Measurements from ENCODE around the gene RBM48.
A peak's percentile ranks its signal among the peaks of the same experiment; 100 is the strongest.
"Not testable (repeated sequence)": the region's sequence is repeated elsewhere in the genome, so short reads cannot be mapped to it uniquely, and the experiment has no call there.

Gene RBM48

DNA sequence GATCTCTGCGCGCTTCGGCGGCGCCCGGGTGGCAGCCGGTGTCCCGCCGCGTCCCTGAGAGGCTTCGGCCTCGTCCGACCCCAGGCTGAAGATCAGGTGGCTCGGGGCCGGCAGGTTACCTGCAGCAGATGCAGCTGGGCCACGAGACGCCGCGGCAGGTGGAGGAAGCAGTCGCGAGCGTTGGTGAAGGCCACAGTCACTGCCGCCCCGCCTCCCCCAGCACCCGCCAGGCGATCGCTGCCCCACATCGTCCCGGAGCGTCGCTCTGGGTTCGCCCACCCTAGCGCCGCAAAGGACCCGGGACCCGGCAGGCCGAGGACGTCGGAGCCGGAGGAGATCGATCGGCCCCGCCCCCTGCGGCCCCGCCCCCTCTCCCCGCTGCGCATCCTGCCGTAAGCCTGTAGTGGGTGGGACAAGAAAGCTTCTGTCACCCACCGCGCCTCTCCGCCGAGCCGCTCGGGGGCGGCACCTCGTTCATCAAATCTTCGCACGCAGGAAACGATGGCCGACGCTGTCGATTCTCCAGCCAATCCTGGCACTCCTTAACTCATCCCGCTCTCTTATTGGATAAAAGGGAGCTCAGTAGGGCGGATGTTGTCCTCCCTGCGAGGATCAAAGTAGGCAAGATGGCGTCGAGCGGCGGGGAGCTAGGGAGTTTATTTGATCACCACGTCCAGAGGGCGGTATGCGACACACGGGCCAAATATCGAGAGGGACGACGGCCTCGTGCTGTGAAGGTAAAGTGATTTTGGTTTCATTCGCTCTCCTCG, at the start of gene RBM48, which contains the start of gene PEX1:
TSS of gene RBM48 (plus strand) at position 608 of the 770 bp plus-strand sequence. CDS start at position 627, 19 bp downstream.
TSS of gene PEX1 (minus strand) at position 333 of the 770 bp plus-strand sequence. CDS start at position 248, 85 bp downstream.
- peak; percentile 98 for DNase-seq

GRCh38 chr7:92479146-92479545, 49.4 kb upstream of the RBM48 start:
- DNase-seq, result not testable (repeated sequence)

- DNase-seq, result not testable (repeated sequence)
Observed at GRCh38 chr7:92483624-92484023, 45.0 kb upstream of the RBM48 start.

- not testable (repeated sequence) for DNase-seq
Observed at GRCh38 chr7:92484226-92484625, 44.4 kb upstream of the RBM48 start.

GRCh38 chr7:92485267-92485892, 43.2 kb upstream of the RBM48 start:
- DNase-seq, result no peak

DNA sequence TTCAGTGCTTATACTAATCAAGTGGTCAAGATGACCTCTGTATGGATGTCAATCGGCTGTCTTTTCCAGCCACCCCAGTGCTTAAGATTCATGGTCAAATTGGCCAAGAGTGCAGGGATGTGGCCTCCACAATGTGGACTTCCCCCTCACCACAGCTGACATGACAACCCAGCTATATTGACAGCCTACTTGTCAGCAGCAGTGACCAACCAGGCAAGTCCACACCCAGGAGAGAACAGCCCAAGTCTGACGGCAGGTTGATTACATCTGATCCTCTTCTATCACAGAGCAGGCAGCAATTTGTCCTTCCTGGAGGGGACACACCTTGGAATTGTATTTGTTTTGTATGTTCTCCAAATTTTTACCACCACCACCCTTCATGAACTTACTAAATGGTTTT, 42.6 kb upstream of the RBM48 start:
- no peak for DNase-seq

- DNase-seq, result no peak
Observed at GRCh38 chr7:92487804-92488203, 40.8 kb upstream of the RBM48 start.

DNA sequence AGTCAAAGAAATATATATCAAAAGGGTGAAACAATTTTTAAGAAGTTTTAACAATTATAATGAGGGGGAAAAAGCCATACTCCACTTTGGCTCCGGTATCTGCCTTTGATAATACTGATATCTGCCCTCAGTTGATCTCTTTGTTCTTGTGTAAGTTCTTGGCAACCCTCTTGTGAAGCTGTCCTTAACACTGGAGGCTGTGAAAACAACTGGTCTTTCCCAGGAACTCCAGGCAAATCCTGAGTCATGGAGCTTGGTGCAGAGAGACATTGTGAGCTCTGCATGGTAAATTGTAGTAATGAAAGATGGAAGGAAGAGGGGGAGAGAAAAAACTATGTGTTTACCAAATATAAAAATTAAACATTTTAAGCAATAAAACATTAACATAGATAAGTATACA, 39.0 kb upstream of the RBM48 start:
- no peak for DNase-seq

- DNase-seq, result no peak
Observed at GRCh38 chr7:92496876-92497275, 31.7 kb upstream of the RBM48 start.

DNA sequence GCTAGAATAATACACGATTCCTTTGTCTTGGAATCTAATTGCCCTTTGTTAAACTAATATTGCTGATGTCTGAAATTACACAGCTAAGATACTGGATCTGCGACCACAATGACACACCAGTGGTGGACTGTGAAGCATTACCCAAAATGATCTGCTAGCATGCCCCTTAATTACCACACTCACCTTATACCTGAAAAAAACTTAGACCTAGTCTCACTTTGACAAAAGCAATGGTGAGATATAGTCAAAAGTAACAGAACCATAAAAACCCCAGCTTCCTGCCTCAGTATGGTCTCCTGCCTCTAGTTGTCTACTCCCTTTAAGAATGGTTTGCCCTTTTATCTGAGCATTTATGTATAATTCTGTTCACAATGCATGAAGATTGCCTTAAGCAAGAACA, 30.0 kb upstream of the RBM48 start:
- DNase-seq, result no peak

DNA sequence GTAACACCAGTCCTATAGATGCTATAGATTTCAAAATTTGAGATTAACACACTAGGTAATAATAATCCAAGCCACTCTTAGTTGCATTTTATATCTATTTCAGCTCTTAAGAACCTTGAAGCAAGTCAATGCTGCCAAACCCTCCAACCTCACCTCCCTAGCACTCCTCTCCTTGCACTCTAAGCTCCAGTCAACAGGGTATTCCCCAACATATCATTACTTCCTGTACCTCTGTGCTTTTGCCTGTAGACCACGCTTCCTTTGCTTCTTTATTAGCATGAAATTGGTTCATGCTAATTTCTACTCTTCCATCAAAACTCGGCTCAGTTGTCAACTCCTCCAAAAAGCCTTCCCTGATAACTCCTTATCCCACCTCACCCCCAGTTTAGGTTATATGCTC, 24.8 kb upstream of the RBM48 start:
- DNase-seq, result no peak

- DNase-seq, result no peak
Observed at GRCh38 chr7:92504563-92504962, 24.0 kb upstream of the RBM48 start.

DNA sequence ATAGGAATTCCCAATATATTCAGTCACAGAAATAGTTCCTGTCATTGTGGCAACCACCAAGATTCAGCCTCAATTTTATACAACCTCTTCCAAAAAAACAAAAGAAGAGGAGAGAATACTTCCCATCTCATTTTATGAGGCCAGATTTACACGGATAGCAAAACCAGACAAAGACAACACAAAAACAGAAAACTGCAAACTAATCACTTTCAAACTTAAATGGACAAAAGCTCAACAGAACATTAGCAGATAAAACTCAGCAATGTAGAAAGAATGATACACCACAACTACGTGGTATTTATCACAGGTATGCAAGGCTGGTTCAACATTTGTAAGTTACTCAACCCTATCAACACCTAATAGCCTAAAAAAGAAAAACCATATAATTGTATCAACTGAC, 22.2 kb upstream of the RBM48 start:
- no peak for DNase-seq

- DNase-seq, result no peak
Observed at GRCh38 chr7:92508946-92509345, 19.6 kb upstream of the RBM48 start.

DNA sequence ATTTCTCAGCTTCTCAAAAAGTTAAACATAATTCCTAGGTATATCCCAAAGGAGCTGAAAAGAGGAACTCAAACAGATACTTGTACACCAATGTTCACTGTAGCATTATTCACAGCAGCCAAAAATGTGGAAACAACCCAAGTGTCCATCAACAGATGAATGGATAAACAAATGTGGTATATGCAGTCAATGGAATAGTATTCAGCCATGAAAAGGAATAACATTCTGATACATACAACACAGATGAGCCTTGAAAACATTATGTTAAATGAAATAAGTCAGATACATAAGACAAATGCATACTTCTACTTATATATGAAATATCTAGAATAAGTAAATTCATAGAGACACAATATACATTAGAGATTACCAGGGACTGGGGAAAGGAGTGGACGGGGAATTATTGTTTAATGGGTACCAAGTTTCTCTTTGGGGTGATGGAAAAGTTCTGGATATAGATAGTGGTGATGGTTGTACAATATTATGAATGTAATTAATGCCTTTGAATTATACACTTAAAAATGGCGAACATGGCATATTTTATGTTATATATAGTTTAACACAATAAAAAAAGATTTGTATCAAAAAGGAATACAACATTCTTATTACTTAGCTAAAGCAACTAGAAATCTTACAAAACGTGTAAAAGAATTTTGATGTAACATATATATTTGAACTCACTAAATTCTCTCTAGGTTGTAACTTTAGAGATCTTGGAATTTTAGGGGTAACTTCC, 15.3 kb upstream of the RBM48 start:
- no peak for DNase-seq

- DNase-seq, result no peak
Observed at GRCh38 chr7:92517631-92518030, 11.0 kb upstream of the RBM48 start.

DNA sequence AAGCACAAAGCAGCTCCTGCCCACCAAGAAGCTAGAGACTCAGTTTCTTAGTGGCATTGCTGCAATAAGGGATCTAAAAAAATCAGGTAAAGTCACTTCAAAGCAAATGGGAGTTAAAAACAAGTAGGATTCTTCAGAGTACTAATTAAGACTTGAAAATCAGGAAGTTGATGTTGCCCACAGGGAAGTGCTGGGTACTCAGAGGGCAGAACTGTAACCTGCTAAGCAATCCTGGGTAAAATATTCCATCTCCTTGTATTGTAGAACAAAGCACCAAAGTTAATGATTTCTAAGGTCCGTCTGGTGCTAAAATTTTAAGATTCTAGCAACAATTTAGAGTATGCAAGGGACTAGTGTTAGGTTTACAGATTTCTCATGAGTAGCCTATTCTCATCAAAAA, 8.6 kb upstream of the RBM48 start:
- no peak for DNase-seq

DNA sequence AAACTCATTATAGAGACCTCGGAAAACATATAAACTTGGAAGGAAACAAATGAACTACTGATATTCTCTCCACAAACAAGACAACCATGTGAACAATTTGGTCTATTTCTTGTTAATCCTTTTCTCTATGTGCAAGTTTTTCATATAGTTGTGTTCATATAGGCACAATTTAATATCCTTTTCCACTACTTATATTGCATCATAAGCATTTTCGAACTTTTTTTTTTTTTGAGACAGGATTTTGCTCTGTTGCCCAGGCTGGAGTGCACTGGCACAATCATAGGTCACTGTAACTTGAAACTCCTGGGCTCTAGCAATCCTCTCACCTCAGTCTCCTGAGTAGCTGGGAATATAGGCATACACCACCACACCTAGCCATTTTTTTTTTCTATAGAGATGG, 5.5 kb upstream of the RBM48 start:
- DNase-seq, result no peak

DNA sequence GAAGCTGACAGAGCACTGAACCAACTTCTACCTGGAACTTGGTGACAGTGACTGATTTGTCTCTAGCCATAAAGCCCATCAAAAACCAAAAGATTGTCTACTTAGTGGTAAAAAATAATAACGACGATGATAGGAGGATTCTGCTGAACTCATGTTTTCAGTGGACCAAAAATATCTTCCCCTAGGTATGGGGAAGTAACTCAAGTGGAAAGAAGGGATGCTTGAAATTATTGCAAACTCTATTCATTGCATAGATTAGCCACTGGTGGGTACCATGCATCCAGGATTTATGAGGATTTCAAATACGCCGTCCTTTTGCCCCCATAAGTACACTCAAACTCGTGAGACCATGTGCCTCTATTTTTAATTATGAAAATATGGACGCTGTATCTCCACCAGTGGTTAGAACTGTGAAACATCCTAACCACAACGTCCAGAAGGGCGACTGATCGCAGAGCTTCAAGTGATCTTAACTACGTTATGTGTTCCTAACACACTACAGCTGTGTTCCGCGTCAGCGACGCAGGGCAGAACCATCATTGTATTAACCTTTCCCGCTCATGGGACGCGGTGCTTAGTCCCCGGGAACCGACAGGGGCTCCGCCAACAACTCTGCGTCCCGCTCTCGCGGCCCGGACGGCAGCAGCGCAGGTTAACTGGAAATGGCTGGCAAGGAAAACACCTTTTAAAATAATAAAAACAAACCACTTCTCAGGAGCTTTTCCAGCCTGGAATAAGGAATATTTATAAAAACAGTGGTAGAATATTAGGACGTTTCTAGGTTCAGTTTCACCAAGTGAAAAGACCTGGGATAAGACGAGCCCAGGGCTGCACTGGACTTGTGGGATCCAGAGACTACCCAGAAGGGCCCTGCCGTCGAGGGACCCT, 1.1 kb upstream of the RBM48 start:
- peak; percentile 56 for DNase-seq

DNA sequence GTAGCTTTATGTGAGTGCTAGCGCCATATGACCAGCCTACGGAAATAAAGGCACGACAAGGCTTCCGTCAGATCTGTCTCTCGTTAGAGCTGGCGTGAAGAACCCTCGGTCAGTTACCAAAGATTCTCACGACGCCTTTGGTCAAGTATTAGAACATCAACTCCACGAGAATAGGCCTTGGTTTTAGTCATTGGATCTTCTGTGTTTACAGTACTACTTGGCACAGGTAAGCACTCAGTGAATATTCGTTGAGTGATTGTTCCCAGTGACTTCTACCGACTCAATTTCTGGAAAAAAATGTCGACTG, 316 bp downstream of the RBM48 start:
- no peak for DNase-seq

DNA sequence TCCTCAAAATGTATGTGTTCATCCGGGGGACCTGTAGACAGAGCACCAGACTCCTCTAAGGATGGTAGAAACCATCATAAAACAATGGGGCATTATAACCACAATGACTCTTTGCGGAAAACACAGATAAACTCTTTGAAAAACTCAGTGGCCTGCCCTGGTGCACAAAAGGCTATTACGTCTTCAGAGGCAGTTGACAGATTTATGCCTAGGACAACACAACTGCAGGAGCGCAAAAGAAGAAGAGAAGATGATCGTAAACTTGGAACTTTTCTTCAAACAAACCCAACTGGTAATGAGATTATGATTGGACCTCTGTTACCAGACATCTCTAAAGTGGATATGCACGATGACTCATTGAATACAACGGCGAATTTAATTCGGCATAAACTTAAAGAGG, 6.0 kb downstream of the RBM48 start:
- DNase-seq, result no peak

DNA sequence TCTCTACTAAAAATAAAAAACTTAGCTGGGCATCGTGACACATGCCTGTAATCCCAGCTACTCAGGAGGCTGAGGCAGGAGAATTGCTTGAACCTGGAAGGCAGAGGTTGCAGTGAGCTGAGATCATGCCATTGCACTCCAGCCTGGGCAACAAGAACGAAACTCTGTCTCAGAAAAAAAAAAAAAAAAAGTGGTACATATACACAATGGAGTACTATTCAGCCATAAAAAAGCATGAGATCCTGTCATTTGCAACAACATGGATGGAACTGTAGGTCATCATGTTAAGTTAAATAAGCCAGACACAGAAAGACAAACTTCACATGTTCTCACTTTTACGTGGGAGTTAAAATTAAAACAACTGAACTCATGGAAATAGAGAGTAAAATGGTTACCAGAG, 14.9 kb downstream of the RBM48 start:
- not testable (repeated sequence) for DNase-seq

DNA sequence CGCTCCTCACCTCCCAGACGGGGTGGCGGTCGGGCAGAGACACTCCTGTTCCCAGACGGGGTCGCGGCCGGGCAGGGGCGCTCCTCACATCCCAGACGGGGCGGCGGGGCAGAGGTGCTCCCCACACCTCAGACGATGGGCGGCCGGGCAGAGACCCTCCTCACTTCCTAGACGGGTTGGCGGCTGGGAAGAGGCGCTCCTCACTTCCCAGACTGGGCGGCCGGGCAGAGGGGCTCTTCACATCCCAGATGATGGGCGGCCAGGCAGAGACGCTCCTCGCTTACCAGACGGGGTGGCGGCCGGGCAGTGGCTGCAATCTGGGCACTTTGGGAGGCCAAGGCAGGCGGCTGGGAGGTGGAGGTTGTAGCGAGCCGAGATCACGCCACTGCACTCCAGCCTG, 16.5 kb downstream of the RBM48 start:
- not testable (repeated sequence) for DNase-seq
